HCEC 1CT (cell line): ENCODE results near the gene JAKMIP2.

Experiments used
- DNase-seq: peaks from one replicate; pipeline ENCODE4 v3.0.0-alpha.2; 2017

JAKMIP2 gene

GRCh38 chr5:147786142-147786541, 3.6 kb upstream of the JAKMIP2 start:
- DNase-seq, result no peak

GRCh38 chr5:147784146-147784987, 1.8 kb upstream of the JAKMIP2 start:
- no peak for DNase-seq

GRCh38 chr5:147780924-147781573, 1.5 kb downstream of the JAKMIP2 start:
- DNase-seq, result no peak

GRCh38 chr5:147779694-147780093, 2.8 kb downstream of the JAKMIP2 start:
- DNase-seq, result no peak

- no peak for DNase-seq
Observed at GRCh38 chr5:147776989-147777388, 5.5 kb downstream of the JAKMIP2 start.

- DNase-seq, result no peak
Observed at GRCh38 chr5:147773587-147773986, 8.9 kb downstream of the JAKMIP2 start.

- DNase-seq, result no peak
Observed at GRCh38 chr5:147773139-147773538, 9.4 kb downstream of the JAKMIP2 start.

- no peak for DNase-seq
Observed at GRCh38 chr5:147767048-147767447, 15.5 kb downstream of the JAKMIP2 start.

- DNase-seq, result no peak
Observed at GRCh38 chr5:147763791-147764525, 18.6 kb downstream of the JAKMIP2 start.

- no peak for DNase-seq
Observed at GRCh38 chr5:147760086-147760875, 22.2 kb downstream of the JAKMIP2 start.

- no peak for DNase-seq
Observed at GRCh38 chr5:147759441-147759840, 23.1 kb downstream of the JAKMIP2 start.

GRCh38 chr5:147756566-147756965, 26.0 kb downstream of the JAKMIP2 start:
- no peak for DNase-seq

GRCh38 chr5:147754372-147755122, 28.0 kb downstream of the JAKMIP2 start:
- no peak for DNase-seq

- no peak for DNase-seq
Observed at GRCh38 chr5:147753765-147754164, 28.8 kb downstream of the JAKMIP2 start.

GRCh38 chr5:147752666-147753290, 29.8 kb downstream of the JAKMIP2 start:
- DNase-seq, result no peak

GRCh38 chr5:147752033-147752432, 30.5 kb downstream of the JAKMIP2 start:
- DNase-seq, result no peak

GRCh38 chr5:147751156-147751830, 31.2 kb downstream of the JAKMIP2 start:
- DNase-seq, result no peak

GRCh38 chr5:147750065-147750464, 32.5 kb downstream of the JAKMIP2 start:
- DNase-seq, result no peak

GRCh38 chr5:147748590-147748989, 33.9 kb downstream of the JAKMIP2 start:
- no peak for DNase-seq

GRCh38 chr5:147746986-147747385, 35.5 kb downstream of the JAKMIP2 start:
- DNase-seq, result no peak
